ENCODE measurements around the gene DGKH.
"Not testable (repeated sequence)": the region's sequence is repeated elsewhere in the genome, so short reads cannot be mapped to it uniquely, and the experiment has no call there.

The DGKH gene

GRCh38 chr13:42164557-42165125, 116.2 kb downstream of the DGKH start:
- no peak for DNase-seq (ENCODE audit: low spot score)

GRCh38 chr13:42168496-42168895, 120.0 kb downstream of the DGKH start:
- no peak for DNase-seq (ENCODE audit: low spot score)

GRCh38 chr13:42170029-42170428, 121.6 kb downstream of the DGKH start:
- DNase-seq (ENCODE audit: low spot score) = no peak

- no peak for DNase-seq (ENCODE audit: low spot score)
Measured at GRCh38 chr13:42173789-42174343, 125.4 kb downstream of the DGKH start.

GRCh38 chr13:42174344-42175162, 126.1 kb downstream of the DGKH start:
- DNase-seq (ENCODE audit: low spot score) = no peak

- no peak for DNase-seq (ENCODE audit: low spot score)
Measured at GRCh38 chr13:42176294-42176693, 127.8 kb downstream of the DGKH start.

- DNase-seq (ENCODE audit: low spot score) = no peak
Measured at GRCh38 chr13:42177189-42177588, 128.7 kb downstream of the DGKH start.

GRCh38 chr13:42181381-42181953, 133.0 kb downstream of the DGKH start:
- no peak for DNase-seq (ENCODE audit: low spot score)

GRCh38 chr13:42189061-42189460, 140.6 kb downstream of the DGKH start:
- DNase-seq (ENCODE audit: low spot score) = no peak

GRCh38 chr13:42190529-42190928, 142.1 kb downstream of the DGKH start:
- DNase-seq (ENCODE audit: low spot score) = no peak

- no peak for DNase-seq (ENCODE audit: low spot score)
Measured at GRCh38 chr13:42211704-42212464, 163.4 kb downstream of the DGKH start.

GRCh38 chr13:42214446-42214845, 166.0 kb downstream of the DGKH start:
- no peak for DNase-seq (ENCODE audit: low spot score)

- DNase-seq (ENCODE audit: low spot score) = peak; percentile 30
Measured at GRCh38 chr13:42215578-42216421, 167.4 kb downstream of the DGKH start.

- no peak for DNase-seq (ENCODE audit: low spot score)
Measured at GRCh38 chr13:42216422-42216735, 167.9 kb downstream of the DGKH start.

- no peak for DNase-seq (ENCODE audit: low spot score)
Measured at GRCh38 chr13:42218576-42218975, 170.1 kb downstream of the DGKH start.

GRCh38 chr13:42219051-42219450, 170.6 kb downstream of the DGKH start:
- DNase-seq (ENCODE audit: low spot score) = no peak

GRCh38 chr13:42219876-42220275, 171.4 kb downstream of the DGKH start:
- no peak for DNase-seq (ENCODE audit: low spot score)

- no peak for DNase-seq (ENCODE audit: low spot score)
Measured at GRCh38 chr13:42221121-42221765, 172.8 kb downstream of the DGKH start.

- no peak for DNase-seq (ENCODE audit: low spot score)
Measured at GRCh38 chr13:42223681-42224080, 175.2 kb downstream of the DGKH start.

- no peak for DNase-seq (ENCODE audit: low spot score)
Measured at GRCh38 chr13:42225051-42225450, 176.6 kb downstream of the DGKH start.

GRCh38 chr13:42226759-42227158, 178.3 kb downstream of the DGKH start:
- not testable (repeated sequence) for DNase-seq (ENCODE audit: low spot score)

All from activated CD4-positive, alpha-beta T cell treated with anti-CD3 and anti-CD28 coated beads, Interleukin-2, Interleukin-4, amounts not matched to agents 100 ng/mL and 50 ng/mL, durations not matched to agents 16 hours and 8 hours (primary cell).